ENCODE data around the gene SECTM1.

The SECTM1 gene

GRCh38 chr17:82314012-82314726 is 19.4 kb downstream of the SECTM1 start:
- DNase-seq = no peak

DNA sequence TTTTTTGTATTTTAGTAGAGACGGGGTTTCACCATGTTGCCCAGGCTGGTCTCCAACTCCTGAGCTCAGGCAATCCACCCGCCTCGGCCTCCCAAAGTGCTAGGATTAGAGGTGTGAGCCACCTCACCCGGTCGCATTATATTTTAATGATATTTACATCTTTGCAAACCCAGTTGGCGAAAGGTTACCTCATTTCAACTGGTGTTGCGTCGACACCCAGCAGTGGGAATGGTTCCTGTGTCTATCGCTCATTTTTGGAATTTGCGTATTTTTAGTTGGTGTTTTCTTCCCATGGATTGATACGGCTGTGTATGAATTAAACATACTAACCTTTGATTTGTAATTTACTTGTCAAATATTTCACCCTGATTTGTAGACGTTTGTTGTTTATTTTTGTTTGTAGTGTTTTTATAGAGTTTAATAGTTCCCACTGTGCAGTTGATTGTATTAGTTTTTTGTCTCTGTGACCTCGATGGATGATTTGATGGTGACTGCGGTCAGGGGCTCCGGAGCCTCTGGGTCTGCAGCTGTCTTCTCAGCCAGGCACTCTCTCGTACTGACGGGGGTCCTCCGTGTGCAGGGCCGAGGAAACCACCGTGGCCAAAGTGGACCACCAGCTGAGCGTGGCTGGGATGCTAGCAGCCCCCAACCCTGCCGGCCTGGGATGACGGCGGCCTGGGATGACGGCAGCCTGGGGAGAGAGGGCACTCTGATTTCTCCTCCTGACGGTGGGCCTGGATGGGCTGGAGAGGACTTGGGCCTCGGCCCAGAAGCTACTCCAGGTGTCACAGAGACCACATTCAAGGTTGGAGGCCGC is 20.2 kb downstream of the SECTM1 start:
- no peak for DNase-seq

- DNase-seq = no peak
Observed at GRCh38 chr17:82311971-82312370, 21.6 kb downstream of the SECTM1 start.

GRCh38 chr17:82310877-82311276 is 22.7 kb downstream of the SECTM1 start:
- no peak for DNase-seq

DNA sequence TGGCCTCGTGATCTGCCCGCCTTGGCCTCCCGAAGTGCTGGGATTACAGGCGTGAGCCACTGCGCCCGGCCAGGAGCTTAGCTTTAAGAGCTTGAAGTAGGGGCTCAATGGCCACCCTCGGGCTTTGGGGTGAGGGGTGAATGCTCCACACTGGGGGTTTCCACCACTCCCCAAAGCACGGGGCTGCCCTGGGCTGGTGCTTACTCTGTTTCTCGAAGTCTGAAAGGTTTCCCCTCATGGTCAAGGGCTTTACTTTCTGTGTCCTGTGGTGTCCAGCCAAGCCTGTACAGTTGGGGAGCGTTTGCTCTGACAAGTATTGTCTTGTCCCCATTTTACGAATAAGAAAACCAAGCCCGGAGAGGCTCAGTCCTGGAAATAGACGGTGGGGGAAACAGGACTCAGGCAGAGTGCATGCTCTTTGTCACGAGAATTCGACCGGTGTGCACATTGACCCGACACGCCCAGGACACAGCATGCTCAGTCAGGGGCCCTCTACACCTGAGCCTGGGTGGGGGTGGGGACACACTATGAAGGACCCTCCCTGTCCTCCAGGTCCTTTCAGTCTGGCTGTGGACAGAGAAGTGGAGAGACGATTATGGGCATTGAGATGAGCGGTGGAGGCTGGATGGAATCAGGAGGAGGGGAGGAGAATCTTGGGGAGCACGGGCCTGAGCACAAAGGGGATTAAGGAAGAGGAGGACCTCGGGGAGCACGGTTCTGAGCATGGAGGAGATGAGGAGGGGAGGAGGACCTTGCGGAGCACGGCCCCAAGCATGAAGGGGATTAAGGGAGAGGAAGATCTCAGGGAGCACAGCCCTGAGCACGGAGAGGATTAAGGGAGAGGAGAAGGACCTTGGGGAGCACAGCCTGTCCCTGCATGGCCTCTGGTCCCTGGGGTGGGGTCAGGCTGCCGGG is 23.7 kb downstream of the SECTM1 start:
- DNase-seq = no peak

GRCh38 chr17:82305727-82306300 is 27.8 kb downstream of the SECTM1 start:
- DNase-seq = no peak

GRCh38 chr17:82304826-82305726 is 28.5 kb downstream of the SECTM1 start:
- DNase-seq = no peak

DNA sequence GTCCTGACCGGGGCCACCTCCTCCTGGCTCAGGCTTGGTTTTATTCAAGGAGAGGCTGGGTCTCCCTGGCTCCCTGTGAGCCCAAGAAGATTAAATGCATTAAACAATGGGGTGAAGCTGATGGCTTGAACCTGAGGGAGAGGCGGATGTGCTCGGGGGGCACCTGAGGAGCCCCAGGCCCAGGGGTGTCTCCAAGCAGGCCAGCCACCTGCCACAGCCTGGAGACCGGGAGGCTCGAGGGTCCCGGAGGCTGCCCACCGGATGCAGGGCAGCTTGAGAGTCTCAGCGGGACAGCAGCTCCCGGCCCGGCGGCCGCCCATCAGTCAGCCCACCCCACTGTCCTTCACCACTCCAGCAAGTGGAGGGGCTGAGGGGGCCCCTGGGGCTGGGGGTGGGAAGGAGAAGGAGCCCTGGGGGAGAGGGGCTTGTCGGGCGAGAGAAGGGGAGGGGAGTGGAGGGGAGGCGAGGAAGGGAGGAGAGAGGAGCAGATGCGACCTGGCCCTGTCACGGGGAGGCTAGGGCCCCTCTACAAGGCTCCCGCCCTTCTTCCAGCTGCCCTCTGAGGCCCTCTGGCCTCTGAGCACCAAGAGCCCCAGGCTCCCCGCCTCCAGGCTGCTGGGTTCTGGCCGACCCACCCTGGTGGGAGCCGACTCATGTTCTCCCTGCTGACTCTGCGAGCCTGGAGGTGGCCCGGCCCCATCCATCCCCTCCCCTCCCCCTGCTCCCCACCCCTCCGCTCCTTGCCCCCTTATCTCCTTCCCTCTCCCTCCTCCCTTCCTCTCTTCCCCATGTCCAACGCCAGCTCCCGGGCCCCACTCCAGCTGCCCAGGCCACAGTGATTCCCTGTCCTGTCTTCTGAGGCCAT is 29.4 kb downstream of the SECTM1 start:
- DNase-seq = no peak

DNA sequence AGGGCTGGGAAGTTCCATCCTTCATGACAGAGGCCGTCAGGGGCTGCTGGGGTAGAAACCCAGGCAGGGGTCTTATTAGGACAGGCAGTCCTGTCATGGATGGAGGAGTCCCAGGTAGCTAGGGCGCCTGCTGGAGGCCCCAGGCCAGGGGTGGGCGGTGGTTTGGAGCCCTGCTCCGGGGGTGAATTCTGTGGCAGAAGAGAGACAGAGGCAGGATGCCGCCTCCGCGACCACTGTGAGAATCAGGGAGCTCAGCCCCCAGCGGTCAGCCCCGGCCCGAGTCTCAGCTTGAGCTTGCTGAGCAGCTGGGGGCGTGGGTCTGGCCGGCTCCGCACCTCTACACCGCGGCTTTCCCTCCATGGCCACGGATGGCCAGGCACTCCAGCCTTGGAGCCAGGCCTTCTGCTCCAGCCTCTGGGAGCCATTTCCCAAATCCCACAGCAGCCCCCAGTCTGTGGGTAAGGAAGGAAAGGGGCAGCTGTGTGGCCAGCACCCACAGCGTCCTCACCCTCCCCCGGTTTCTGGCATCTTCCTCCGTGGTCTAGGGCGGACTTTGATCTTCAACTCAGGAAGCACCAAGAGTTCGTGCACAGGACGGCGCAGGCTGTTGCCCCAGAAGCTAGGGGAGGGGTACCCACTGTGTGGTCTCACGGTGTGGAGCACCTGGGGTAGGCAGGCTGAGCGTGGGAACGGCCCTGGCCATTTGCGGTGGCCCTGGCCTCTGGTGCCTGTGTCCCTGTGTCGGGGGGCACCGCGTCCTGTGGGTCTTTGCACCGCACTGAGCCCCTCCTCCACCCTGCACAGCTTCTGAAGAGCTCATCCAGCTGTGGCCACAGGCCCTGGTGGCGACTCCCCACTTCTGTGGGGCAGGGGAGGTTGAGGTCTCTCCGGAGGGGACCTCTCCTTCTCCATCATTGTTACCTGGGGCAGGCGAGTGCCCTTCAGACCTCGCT is 30.3 kb downstream of the SECTM1 start:
- DNase-seq = no peak

DNA sequence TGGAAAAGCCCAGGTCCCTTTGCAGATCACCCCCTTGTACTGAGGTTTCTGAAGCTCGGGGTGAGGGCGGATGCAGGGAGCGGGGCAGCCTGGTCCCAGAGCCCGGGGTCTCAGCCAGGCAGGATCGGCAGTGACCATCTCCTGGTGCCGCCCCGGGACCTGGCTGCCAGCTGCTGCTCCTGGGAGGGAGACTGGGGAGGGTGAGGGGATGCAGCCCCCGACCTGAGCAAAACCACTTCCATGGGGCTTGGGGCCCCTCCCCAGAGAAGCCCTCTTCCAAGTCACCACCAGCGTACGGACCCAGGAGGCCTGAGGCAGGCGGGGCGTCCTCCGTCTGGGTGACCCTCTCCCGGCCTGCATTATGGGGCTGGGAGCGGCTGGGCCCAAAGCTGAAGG is 31.0 kb downstream of the SECTM1 start:
- no peak for DNase-seq

DNA sequence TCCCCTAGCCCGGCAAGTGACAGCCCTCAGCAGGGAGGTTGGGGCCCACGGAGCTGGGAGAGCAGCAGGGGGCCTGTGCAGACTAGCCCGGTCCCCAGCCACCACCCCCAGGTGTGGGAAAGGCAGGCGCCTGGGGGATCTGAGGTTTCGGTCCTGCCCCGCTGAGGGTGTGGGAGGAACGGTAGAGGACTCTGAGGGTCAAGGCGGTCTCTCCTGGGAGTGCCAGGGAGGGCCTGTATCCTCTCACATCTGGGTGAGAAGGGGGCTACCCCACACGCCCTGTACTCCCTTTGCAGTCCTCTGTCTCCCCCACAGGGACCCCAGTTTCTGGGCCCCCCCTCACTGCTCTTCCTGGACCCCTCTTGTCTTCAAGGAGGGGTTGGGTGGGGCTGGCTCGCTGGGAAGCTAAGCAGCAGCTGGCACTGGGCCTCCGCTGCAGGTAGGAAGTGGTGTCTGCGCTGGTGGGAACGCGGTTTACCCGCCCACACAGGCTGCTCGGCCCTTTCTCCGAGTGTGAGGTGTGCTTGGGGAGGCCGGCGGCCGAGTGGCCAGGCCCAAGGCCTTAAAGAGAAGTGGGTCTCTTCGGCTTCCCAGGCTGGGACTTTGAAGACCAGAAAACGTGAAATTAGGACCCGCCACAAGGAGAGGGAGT is 31.5 kb downstream of the SECTM1 start:
- no peak for DNase-seq

DNA sequence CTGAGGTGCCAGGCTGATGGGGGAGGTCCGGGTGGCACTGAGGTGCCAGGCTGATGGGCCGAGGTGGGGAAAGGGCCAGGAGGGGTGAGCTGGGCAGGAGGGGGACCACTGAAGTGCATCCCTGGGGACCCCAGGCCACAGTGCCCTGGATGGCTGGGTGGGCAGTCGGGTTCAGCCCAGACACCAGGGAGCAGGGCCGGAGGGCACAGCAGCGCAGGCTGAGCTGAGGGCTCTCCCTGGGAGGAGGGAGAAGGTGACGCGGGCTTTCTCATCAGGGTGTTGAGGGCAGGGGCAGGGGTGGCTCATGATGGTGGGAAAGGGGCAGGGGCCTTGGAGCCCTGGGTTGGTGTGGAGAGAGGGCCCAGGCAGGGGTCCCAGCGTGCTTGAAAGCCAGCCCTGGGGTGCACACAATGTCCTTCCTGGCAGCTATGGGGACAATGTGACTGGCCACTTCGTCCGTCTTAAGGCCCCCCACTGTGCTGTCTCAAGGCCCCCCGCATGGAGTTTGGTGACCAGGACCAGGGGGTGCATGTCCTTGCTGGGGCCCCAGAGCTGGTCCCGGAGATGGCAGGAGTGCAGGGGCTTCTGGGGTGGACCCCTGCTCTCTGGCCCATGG is 32.2 kb downstream of the SECTM1 start:
- DNase-seq = no peak

- no peak for DNase-seq
Observed at GRCh38 chr17:82300707-82301270, 32.8 kb downstream of the SECTM1 start.

DNA sequence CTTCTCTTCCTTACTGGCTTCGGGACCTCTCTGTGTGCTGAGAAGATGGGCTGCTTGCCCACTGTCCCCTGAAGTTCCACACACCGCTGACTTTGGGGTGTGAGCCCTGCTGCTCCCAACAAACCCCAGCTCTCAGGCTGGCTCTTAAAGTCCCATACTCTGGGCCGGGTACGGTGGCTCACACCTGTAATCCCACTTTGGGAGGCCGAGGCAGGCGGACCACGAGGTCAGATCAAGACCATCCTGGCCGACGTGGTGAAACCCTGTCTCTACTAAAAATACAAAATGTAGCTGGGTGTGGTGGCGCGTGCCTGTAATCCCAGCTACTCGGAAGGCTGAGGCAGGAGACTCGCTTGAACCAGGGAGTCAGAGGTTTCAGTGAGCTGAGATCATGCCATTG is 33.3 kb downstream of the SECTM1 start:
- DNase-seq = no peak

- DNase-seq = no peak
Observed at GRCh38 chr17:82299452-82299851, 34.1 kb downstream of the SECTM1 start.

DNA sequence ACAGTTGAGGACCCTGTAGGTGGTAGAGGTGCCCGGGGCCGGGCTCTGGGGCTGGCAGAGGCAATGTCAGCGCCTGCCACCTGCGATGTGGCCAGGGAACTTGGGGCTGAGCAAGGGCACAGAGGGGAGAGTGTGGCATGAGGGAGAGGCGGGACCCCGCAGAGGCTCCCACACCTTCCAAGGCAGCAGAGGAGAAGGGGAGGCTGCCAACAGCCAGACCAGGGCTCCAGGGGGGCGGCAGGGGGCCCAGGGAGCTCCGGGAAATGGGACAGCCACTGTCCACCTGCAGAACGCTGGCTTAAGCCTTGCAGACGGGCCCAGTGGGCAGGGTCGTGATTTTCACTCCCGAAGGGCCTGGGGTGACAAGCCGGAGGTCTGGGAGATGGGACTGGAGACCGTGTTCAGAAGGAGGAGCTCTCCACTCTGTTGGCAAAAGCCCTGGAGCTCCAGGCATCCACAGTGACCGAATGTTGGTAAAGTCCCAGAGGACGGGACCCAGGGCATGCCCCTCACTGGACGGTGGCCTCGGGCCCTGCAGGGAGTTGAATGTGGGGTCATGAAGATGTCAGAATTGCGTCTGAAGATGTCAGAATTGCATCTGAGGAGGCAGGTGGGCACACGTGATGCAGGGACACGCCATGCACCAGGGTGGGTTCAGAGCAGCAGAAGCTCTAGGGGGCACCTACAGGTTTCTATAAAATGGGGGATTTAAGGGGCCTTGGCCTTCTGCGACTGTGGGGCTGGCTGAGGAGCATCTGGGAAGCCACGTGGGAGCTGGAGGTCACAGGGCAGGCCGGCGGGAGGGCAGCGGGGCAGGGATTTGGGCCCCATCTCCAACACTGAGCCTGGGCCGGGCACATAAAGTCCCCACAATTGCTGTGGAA is 34.8 kb downstream of the SECTM1 start:
- no peak for DNase-seq
